OCI-LY1 (cell line): ENCODE results near the gene ATP2B2.

ENCODE experiments used
- H2AFZ ChIP-seq: fragments of 200-600 bp; sonication (generic), shearing (Covaris generic); 2 replicates; pipeline ENCODE4 v1.6.0; 2014; ENCODE audit warnings: antibody characterized with exemption, mild to moderate bottlenecking, low read length
- H3F3A ChIP-seq: fragments of 200-600 bp; sonication (generic), shearing (Covaris generic); 2 replicates; pipeline ENCODE4 v1.6.0; 2014; ENCODE audit warnings: mild to moderate bottlenecking, antibody characterized with exemption, low read length, moderate library complexity; ENCODE audit not compliant: insufficient read depth
- H3K27ac ChIP-seq: fragments of 200-600 bp; sonication (generic); 2 replicates; pipeline ENCODE4 v1.5.1; 2014; ENCODE audit warnings: low read length, mixed run types, mild to moderate bottlenecking, low read depth; ENCODE audit not compliant: poor library complexity, severe bottlenecking
- H3K27me3 ChIP-seq: fragments of 200-600 bp; sonication (generic); 2 replicates; pipeline ENCODE4 v1.6.0; 2014; ENCODE audit warnings: antibody characterized with exemption, mild to moderate bottlenecking, low read length, moderate library complexity; ENCODE audit not compliant: insufficient read depth
- H3K36me3 ChIP-seq: fragments of 200-600 bp; sonication (generic); 2 replicates; pipeline ENCODE4 v1.6.1; 2014; ENCODE audit warnings: mild to moderate bottlenecking, antibody characterized with exemption, low read length, moderate library complexity, mixed read lengths; ENCODE audit not compliant: insufficient read depth
- H3K4me1 ChIP-seq: fragments of 200-600 bp; sonication (generic); 2 replicates; pipeline ENCODE4 v1.5.1; 2014; ENCODE audit warnings: mild to moderate bottlenecking, low read length, moderate library complexity; ENCODE audit not compliant: insufficient read depth, severe bottlenecking
- H3K4me2 ChIP-seq: fragments of 200-600 bp; sonication (generic), shearing (Covaris generic); 2 replicates; pipeline ENCODE4 v1.6.1; 2014; ENCODE audit warnings: low read length
- H3K4me3 ChIP-seq: fragments of 200-600 bp; sonication (generic); 2 replicates; pipeline ENCODE4 v1.5.1; 2014; ENCODE audit warnings: low read length, low read depth, mild to moderate bottlenecking, mixed read lengths; ENCODE audit not compliant: poor library complexity, severe bottlenecking
- H3K79me2 ChIP-seq: fragments of 200-600 bp; shearing (Covaris generic); 2 replicates; pipeline ENCODE4 v1.6.1; 2016; ENCODE audit warnings: mixed run types, low read length, mixed read lengths; ENCODE audit not compliant: insufficient read depth
- H3K9ac ChIP-seq: fragments of 200-600 bp; sonication (generic), shearing (Covaris generic); 2 replicates; pipeline ENCODE4 v1.6.1; 2014; ENCODE audit warnings: mild to moderate bottlenecking, low read length, mixed read lengths
- H3K9me2 ChIP-seq: fragments of 200-600 bp; sonication (generic), shearing (Covaris generic); 2 replicates; pipeline ENCODE4 v1.6.1; 2014; ENCODE audit warnings: low read depth, mild to moderate bottlenecking, low read length, mixed read lengths
- H3K9me3 ChIP-seq: fragments of 200-600 bp; shearing (Covaris generic); 2 replicates; pipeline ENCODE4 v1.6.1; 2014; ENCODE audit warnings: low read length, mixed read lengths
- H4K20me1 ChIP-seq: fragments of 200-600 bp; sonication (generic), shearing (Covaris generic); 2 replicates; pipeline ENCODE4 v1.6.0; 2016; ENCODE audit warnings: mild to moderate bottlenecking, low read length; ENCODE audit not compliant: insufficient read depth
- CTCF ChIP-seq: fragments of 200-600 bp; sonication (generic), shearing (Covaris generic); IDR thresholded peaks from 2 replicates; pipeline ENCODE4 v1.5.1; 2017; ENCODE audit warnings: mild to moderate bottlenecking, antibody characterized with exemption, low read length, moderate library complexity, mixed read lengths
- EZH2 ChIP-seq: fragments of 200-600 bp; sonication (generic), shearing (Covaris generic); IDR thresholded peaks from 2 replicates; pipeline ENCODE4 v1.8.0; 2017; ENCODE audit warnings: borderline replicate concordance, mixed run types, mild to moderate bottlenecking, antibody characterized with exemption, low read length, moderate library complexity, mixed read lengths

ATP2B2 gene

GRCh38 chr3:10551139-10551538 is 45.8 kb upstream of the ATP2B2 start:
- H3K27ac ChIP-seq = no peak overlapping the region
- no peak for TF ChIP-seq EZH2
- no peak for TF ChIP-seq CTCF
- 0 out of 2 replicates have a peak, but pooled peaks cover 5% of the 10 kb centered on the region for H3K27me3 ChIP-seq
- no peak overlapping the region for H3K4me3 ChIP-seq
- H2AFZ ChIP-seq = no peak overlapping the region
- no peaks in the 10 kb centered on the region for H3F3A ChIP-seq
- H4K20me1 ChIP-seq = no peaks in the 10 kb centered on the region
- no peaks in the 10 kb centered on the region for H3K9me3 ChIP-seq
- H3K4me1 ChIP-seq = no peaks in the 10 kb centered on the region
- H3K36me3 ChIP-seq = no peaks in the 10 kb centered on the region
- no peaks in the 10 kb centered on the region for H3K79me2 ChIP-seq
- no peak overlapping the region for H3K4me2 ChIP-seq
- H3K9ac ChIP-seq = no peak overlapping the region
- H3K9me2 ChIP-seq = no peaks in the 10 kb centered on the region

- H3F3A ChIP-seq = no peaks in the 10 kb centered on the region
- no peaks in the 10 kb centered on the region for H3K79me2 ChIP-seq
- no peak overlapping the region for H3K4me2 ChIP-seq
- H3K9ac ChIP-seq = no peak overlapping the region
- H4K20me1 ChIP-seq = no peaks in the 10 kb centered on the region
- no peak overlapping the region for H3K27ac ChIP-seq
- no peaks in the 10 kb centered on the region for H3K9me2 ChIP-seq
- no peak overlapping the region for H3K4me3 ChIP-seq
- 0 out of 2 replicates have a peak, but pooled peaks cover 5% of the 10 kb centered on the region for H3K27me3 ChIP-seq
- H3K36me3 ChIP-seq = no peaks in the 10 kb centered on the region
- H2AFZ ChIP-seq = no peak overlapping the region
- TF ChIP-seq EZH2 = no peak
- TF ChIP-seq CTCF = no peak
- no peaks in the 10 kb centered on the region for H3K9me3 ChIP-seq
- no peaks in the 10 kb centered on the region for H3K4me1 ChIP-seq
These were observed 45.3 kb upstream of the ATP2B2 start for GRCh38 chr3:10550705-10551104.

GRCh38 chr3:10549617-10550230 is 44.3 kb upstream of the ATP2B2 start:
- H3K4me1 ChIP-seq = no peaks in the 10 kb centered on the region
- TF ChIP-seq CTCF = no peak
- TF ChIP-seq EZH2 = no peak
- H4K20me1 ChIP-seq = no peaks in the 10 kb centered on the region
- H3K9me3 ChIP-seq = no peaks in the 10 kb centered on the region
- H3K79me2 ChIP-seq = no peaks in the 10 kb centered on the region
- H3K4me2 ChIP-seq = no peak overlapping the region
- H3K4me3 ChIP-seq = no peak overlapping the region
- H2AFZ ChIP-seq = no peak overlapping the region
- H3K9ac ChIP-seq = no peak overlapping the region
- no peaks in the 10 kb centered on the region for H3F3A ChIP-seq
- no peaks in the 10 kb centered on the region for H3K36me3 ChIP-seq
- no peak overlapping the region for H3K27ac ChIP-seq
- 0 out of 2 replicates have a peak, but pooled peaks cover 5% of the 10 kb centered on the region for H3K27me3 ChIP-seq
- no peaks in the 10 kb centered on the region for H3K9me2 ChIP-seq
